IPS DF 4.7 (cell line): Measurements from ENCODE around the gene CACNB2.
"Not testable (repeated sequence)": the region's sequence is repeated elsewhere in the genome, so short reads cannot be mapped to it uniquely, and the experiment has no call there.

ENCODE experiments used
- DNase-seq: peaks from one replicate; pipeline ENCODE4 v3.0.0-alpha.2; 2013; ENCODE audit warnings: low spot score; ENCODE audit errors: extremely low read depth

The CACNB2 gene

DNA sequence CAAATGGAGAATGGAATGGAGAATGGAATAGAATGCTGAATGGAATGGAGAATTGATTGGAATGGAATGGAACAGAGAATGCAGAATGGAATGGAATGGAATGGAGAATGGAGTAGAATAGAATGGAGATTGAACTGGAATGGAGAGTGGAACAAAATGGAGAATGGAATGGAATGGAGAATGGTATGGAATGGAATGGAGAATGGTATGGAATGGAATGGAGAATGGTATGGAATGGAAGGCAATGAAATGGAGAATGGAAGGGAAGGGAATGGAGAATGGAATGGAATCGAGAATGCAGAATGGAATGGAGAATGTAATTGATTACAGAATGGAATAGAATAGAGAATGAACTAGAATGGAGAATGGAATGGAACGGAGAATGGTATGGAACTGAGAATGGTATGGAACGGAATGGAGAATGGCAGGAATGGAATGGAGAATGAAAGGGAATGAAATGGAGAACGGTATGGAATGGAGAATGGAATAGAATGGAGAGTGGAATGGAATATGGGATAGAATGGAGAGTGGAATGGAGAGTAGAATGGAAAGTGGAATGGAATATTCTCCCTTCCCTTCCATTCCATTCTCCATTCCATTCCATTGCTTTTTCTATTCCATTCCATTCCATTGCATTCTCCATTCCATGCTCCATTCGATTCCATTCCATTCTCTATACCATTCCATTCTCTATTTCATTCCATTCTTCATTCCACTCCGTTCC is 422.9 kb downstream of the CACNB2 start:
- DNase-seq: no peak

DNA sequence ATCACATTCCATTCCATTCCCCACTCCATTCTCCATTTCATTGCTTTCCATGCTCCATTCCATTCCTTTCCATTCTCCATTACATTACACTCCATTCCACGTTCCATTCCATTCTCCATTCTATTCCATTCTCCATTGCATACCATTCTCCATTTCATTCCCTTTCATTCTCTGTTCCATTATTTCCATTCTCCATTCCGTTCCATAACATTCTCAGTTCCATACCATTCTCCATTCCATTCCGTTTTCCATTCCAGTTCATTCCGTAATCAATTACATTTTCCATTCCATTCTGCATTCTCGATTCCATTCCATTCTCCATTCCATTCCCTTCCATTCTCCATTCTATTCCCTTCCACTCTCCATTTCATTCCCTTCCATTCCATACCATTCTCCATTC is 424.8 kb downstream of the CACNB2 start:
- DNase-seq: no peak

DNA sequence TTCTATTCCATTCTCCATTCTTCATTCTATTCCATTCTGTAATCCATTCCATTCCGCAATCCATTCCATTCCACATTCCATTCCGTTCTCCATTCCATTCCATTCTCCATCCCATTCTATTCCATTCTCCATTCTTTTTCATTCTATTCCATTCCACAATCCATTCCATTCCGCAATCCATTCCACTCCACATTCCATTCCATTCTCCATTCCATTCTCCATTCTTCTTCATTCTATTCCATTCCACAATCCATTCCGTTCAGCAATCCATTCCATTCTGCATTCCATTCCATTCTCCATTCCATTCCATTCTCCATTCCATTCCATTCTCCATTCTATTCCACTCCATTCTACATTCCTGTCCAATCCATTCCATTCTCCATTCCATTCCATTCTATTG is 426.0 kb downstream of the CACNB2 start:
- no peak for DNase-seq

DNA sequence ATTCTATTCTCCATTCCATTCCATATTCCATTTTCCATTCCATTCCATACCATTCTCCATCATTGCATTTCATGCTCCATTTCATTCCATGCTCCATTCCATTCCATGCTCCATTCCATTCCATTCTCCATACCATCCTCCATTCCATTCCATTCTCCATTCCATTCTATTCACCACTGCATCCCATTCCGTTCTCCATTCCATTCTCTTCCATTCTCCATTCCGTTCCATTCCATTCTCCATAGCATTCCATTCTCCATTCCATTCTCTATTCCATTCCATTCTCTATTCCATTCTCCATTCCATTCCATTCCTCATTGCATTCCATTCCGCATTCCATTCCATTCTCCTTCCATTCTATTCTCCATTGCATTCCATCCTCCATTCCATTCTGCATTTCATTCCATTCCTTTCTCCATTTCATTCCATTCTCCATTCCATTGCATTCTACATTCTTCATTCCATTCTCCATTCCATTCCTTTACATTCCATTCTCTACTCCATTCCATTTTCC is 427.2 kb downstream of the CACNB2 start:
- no peak for DNase-seq

DNA sequence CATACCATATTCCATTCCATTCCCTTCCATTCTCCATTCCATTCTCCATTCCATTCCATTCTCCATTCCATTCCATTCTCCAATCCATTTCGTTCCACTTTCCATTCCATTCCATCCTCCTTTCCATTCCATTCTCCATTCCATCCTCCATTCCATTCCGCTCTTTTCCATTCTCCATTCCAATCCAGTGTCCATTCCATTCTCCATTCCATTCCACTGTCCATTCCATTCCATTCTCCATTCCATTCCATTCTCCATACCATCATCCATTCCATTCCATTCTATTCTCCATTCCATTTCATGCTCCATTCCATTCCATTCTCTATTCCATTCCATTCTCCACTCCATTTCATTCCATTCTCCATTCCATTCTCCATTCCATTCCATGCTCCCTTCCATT is 430.2 kb downstream of the CACNB2 start:
- DNase-seq: not testable (repeated sequence)

DNA sequence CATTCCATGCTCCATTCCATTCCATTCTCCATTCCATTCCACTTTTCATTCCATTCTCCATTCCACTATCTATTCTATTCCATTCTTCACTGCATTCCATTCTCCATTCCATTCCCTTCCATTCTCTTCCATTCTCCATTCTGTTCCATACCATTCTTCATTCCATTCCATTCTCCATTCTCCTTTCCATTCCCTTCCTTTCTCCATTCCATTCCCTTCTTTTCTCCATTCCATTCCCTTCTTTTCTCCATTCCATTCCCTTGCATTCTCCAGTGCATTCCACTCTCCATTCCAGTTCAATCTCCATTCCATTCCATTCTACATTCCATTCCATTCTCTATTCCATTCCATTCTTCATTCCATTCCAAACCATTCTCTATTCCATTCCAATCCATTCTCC is 430.9 kb downstream of the CACNB2 start:
- no peak for DNase-seq

- DNase-seq: no peak
Observed at GRCh38 chr10:18571780-18572179, 431.6 kb downstream of the CACNB2 start.

- no peak for DNase-seq
Observed at GRCh38 chr10:18572959-18573561, 432.8 kb downstream of the CACNB2 start.

DNA sequence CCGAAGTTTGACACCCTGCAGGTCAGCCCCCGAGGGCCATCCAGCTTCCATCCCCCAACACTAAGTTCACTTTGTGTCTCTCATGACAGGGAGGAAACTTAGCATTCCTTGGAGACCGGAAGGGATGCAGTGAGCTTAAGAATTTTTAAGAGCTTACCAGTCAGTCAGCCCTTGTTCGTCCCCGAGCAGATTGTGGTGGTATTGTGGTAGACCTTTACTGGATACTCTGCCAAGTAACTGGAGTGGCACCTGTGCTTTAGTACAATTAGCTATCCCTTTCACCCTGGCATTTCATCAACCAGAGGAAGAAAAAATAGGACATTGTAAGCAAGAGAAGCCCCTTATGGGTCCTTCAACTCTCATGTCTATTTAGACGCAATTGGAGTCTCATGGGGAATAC is 436.4 kb downstream of the CACNB2 start:
- DNase-seq: no peak

DNA sequence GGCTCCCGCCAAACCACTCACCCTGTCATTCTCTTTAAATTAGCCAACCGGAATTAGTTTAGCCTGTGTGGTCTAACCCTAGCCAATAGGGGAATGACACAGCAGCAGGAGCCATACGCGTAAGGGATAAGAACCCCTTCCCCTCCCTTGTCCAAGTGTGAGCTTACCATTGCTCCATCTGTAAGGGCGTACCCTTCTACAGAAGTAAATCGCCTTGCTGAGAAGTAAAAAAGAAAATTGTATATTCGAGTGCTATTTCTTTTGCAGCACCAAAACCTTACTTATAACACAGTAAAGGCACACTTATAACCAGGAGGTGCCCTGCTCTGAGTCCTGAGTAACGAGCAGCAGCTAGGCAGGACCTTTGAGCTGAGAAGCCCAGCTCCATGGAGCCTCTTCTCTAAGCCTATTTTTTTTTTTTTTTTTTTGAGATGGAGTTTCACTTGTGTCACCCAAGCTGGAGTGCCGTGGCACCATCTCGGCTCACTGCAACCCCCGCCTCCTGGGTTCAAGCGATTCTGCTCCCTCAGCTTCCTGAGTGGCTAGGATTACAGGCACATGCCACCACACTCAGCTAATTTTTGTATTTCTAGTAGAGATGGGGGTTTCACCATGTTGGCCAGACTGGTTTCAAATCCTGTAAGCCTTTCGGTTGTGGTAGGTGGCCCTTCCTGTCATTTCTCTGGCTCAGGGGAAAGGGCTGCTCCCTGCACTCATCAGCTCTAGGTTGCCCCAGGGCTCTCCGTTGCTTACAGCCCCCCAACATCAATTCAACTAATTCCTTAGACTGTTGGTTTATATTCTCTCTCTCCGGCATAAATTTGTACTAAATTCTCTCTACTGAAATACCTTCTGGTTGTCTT is 437.8 kb downstream of the CACNB2 start:
- DNase-seq: no peak

DNA sequence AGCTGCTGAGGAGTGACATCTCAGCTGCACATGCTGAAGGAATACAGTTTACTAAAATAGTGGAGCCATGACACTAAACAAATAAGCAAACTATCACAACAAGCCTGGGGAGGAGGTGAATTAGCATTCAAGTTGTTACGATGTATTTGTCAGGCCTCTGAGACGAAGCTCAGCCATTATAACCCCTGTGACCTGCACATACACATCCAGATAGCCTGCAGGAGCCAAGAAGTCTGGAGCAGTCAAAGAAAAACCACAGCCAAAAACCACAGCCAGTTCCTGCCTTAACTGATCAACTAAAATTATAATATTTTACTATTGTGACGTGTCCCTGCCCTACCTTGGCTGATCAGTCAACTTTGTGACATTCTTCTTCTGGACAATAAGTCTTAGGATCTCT is 442.6 kb downstream of the CACNB2 start:
- no peak for DNase-seq

- DNase-seq: no peak
Observed at GRCh38 chr10:18583575-18584270, 443.5 kb downstream of the CACNB2 start.

- not testable (repeated sequence) for DNase-seq
Observed at GRCh38 chr10:18586637-18587036, 446.4 kb downstream of the CACNB2 start.

GRCh38 chr10:18591141-18591540 is 450.9 kb downstream of the CACNB2 start:
- not testable (repeated sequence) for DNase-seq
